DMS 273 treated with DMSO at 0.1 percent for 48 hours (cell line): ENCODE data around the gene PLOD1.
"Not testable (repeated sequence)": the region's sequence is repeated elsewhere in the genome, so short reads cannot be mapped to it uniquely, and the experiment has no call there.

ENCODE experiments used
- DNase-seq: peaks from one replicate; lab custom pipeline; 2025; lab: John Stamatoyannopoulos, UW

The PLOD1 gene

GRCh38 chr1:11912482-11913216, 21.9 kb upstream of the PLOD1 start:
- not testable (repeated sequence) for DNase-seq

- no peak for DNase-seq
These were observed 21.2 kb upstream of the PLOD1 start for GRCh38 chr1:11913291-11913690.

GRCh38 chr1:11914024-11914423, 20.5 kb upstream of the PLOD1 start:
- no peak for DNase-seq

- no peak for DNase-seq
These were observed 15.6 kb upstream of the PLOD1 start for GRCh38 chr1:11918799-11919519.

GRCh38 chr1:11919621-11920020, 14.9 kb upstream of the PLOD1 start:
- DNase-seq: no peak

- DNase-seq: no peak
These were observed 14.1 kb upstream of the PLOD1 start for GRCh38 chr1:11920239-11920903.

GRCh38 chr1:11921022-11921421, 13.5 kb upstream of the PLOD1 start:
- DNase-seq: no peak

GRCh38 chr1:11923069-11923826, 11.3 kb upstream of the PLOD1 start:
- DNase-seq: no peak

GRCh38 chr1:11923827-11924113, 10.7 kb upstream of the PLOD1 start:
- no peak for DNase-seq

- DNase-seq: no peak
These were observed 10.0 kb upstream of the PLOD1 start for GRCh38 chr1:11924334-11925195.

- DNase-seq: not testable (repeated sequence)
These were observed 9.2 kb upstream of the PLOD1 start for GRCh38 chr1:11925196-11925937.

- no peak for DNase-seq
These were observed 8.6 kb upstream of the PLOD1 start for GRCh38 chr1:11925938-11926292.

GRCh38 chr1:11927866-11928592, 6.5 kb upstream of the PLOD1 start:
- no peak for DNase-seq

- peak; percentile 32 for DNase-seq
These were observed 4.7 kb upstream of the PLOD1 start for GRCh38 chr1:11929849-11930248.

GRCh38 chr1:11930571-11931445, 3.7 kb upstream of the PLOD1 start:
- DNase-seq: peak; percentile 47

GRCh38 chr1:11931845-11932244, 2.7 kb upstream of the PLOD1 start:
- no peak for DNase-seq

GRCh38 chr1:11935057-11935412, 518 bp downstream of the PLOD1 start:
- DNase-seq: no peak

GRCh38 chr1:11935733-11936132, 1.2 kb downstream of the PLOD1 start:
- not testable (repeated sequence) for DNase-seq
